Heart left ventricle (tissue), 16 donors: ENCODE data around the gene FMNL3. TPM values are rescaled to one million over a fixed set of nuclear protein-coding genes. Genes with fewer than 3 reads are reported as not detected.

Experiments used
- ATAC-seq, 4 donors: fragments of 200-7000 bp; cut with Tn5 transposase; one replicate each; pipeline ENCODE4 v1.9.1; 2020 to 2022; ENCODE audit warnings: moderate library complexity in 4 of 4, mild to moderate bottlenecking in 3 of 4, moderate number of reproducible peaks in 1 of 4
- DNase-seq, 5 donors: peaks; one replicate each; pipeline ENCODE4 v3.0.0-alpha.2; 2020
- H3K27ac ChIP-seq, 12 donors: fragments of 200-600 bp; sonication (generic) in 4 of 12; one replicate each; pipeline versions ENCODE4 v1.5.0 to v1.8.0; 2016 to 2022; ENCODE audit warnings: mild to moderate bottlenecking in 2 of 12
- H3K27me3 ChIP-seq, 9 donors: fragments of 200-600 bp; sonication (generic) in 2 of 9; one replicate each; pipeline versions ENCODE4 v1.5.1 to v1.8.0; 2016 to 2022; ENCODE audit warnings: mild to moderate bottlenecking in 3 of 9
- H3K36me3 ChIP-seq, 9 donors: fragments of 200-600 bp; sonication (generic) in 2 of 9; one replicate each; pipeline versions ENCODE4 v1.5.0 to v1.8.0; 2018 to 2022; ENCODE audit warnings: mild to moderate bottlenecking in 2 of 9
- H3K4me1 ChIP-seq, 12 donors: fragments of 200-600 bp; sonication (generic) in 4 of 12; one replicate each; pipeline versions ENCODE4 v1.5.0 to v1.8.0; 2016 to 2022; ENCODE audit warnings: mild to moderate bottlenecking in 3 of 12
- H3K4me3 ChIP-seq, 12 donors: fragments of 200-600 bp; sonication (generic) in 4 of 12; one replicate each; pipeline versions ENCODE4 v1.5.0 to v1.8.0; 2017 to 2022; ENCODE audit warnings: mild to moderate bottlenecking in 9 of 12, moderate library complexity in 4 of 12
- H3K9me3 ChIP-seq, 12 donors: fragments of 200-600 bp; sonication (generic) in 4 of 12; one replicate each; pipeline versions ENCODE4 v1.5.0 to v1.8.0; 2016 to 2022; ENCODE audit warnings: mild to moderate bottlenecking in 1 of 12
- POLR2A ChIP-seq, 2 donors: fragments of 450-650 bp; IDR thresholded peaks; one replicate each; pipeline ENCODE4 v1.6.1; 2017; ENCODE audit warnings: antibody characterized with exemption in 2 of 2, mild to moderate bottlenecking in 2 of 2, moderate library complexity in 2 of 2
- WGBS, 4 donors: extraction: QIAGEN DNeasy Blood & Tissue Kit in 2 of 4; methylation state at CpG; one replicate each; pipeline versions ENCODE4 v1.1.5 to v1.1.7; 2013 to 2018; 5-methylcytosine and 5-hydroxymethylcytosine counted together
- intact Hi-C, 10 donors: fragments of 100-400 bp; cut with DNase I; formaldehyde crosslinking; loops; one replicate each; pipeline versions ENCODE4 v1.11.1 to v1.14.2; 2022
- polyA plus RNA-seq, 2 donors: library from polyadenylated mRNA; stranded (reverse); fragments of 200-250 nt; gene quantifications; one replicate each; pipeline ENCODE4 v1.2.3, GENCODE V29; 2013
- total RNA-seq, 9 donors: library from RNA; depleted of rRNA in 2 of 9; stranded (reverse); fragments of >200 nt in 2 of 9; fragmentation: NEBNext Ultra II Directional in 3 of 9; extraction: Animal tissue kit (Norgen Biotek cat#: 25700) in 3 of 9; gene quantifications; one replicate each; pipeline versions ENCODE4 v1.1.0 to v1.2.4, GENCODE V29; 2016 to 2023
- TF ChIP-seq, protein P1 (sequence below), 12 donors: fragments of 200-600 bp; sonication (generic) in 4 of 12; IDR thresholded peaks; one replicate each; pipeline versions ENCODE4 v1.5.0 to v1.8.0; 2018 to 2022; ENCODE audit warnings: antibody characterized with exemption in 12 of 12, mild to moderate bottlenecking in 5 of 12
- donor health status: ischemic (EF 13 %, LVEDD 7.1; RV severe dilation, severe dysfunction).
- donor health status: healthy with polysubstance abuse.
- donor health status: DM: no; HTN: yes; CAD: no.
- donor health status: DM: no; HTN: no; CAD: no.
- donor health status: ischemic (EF 25% LVEDD 6.9; RV normal size, moderate dysfunction).
- donor health status: ischemic (EF 25% LVEDD 5.7; RV mildly dilated, moderate dysfunction).
- donor health status: healthy.
- donor health status: DM: yes; HTN: yes; CAD: no.
- donor health status: ischemic (EF 35%, LVEDD 5.7; RV mildly dilated, moderate dysfunction).
- donor health status: nonischemic (EF 11% LVEDD 7.7; RV severe dilation, severe dysfunction).
- donor health status: DM: yes; HTN: yes; CAD: no.
- donor health status: PGD.
- donor health status: ischemic (EF 29% LVEDD 5.4; RV normal size, mild dysfunction).
- donor health status: nonischemic (EF 23%, LVEDD 6.1; RV moderate dilation, normal function).

FMNL3 gene
- total and polyA plus RNA-seq, 11 donors = 5.9 to 33.9 (median 13.0) TPM

DNA sequence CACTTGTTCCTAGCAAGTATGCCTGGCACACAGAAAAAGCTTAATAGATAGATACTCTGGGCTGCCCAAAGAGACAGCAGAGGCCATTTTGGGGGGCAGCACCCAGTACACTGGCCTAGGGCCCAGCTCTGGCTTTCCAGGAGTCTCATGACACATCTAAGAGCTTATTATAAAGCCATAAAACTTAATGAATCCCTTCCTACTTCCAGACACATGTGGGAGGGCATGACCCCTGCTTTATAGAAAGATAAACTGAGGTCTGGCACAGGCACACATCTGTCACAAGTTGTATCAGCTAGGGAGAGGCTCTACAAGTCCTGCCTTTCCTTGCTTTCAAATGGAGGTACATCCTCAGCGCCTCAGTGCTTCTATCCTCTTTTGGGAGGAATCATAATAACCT, 27.1 kb downstream of the FMNL3 start:
- Histone ChIP-seq H3K9me3 (no peaks in the 10 kb centered on the region), H3K4me1 (peaks cover 4 to 53% (median 40%) of the 10 kb centered on the region in 12 donors), H3K4me3 (no peak overlapping the region), H3K27ac (no peak overlapping the region), H3K27me3 (no peaks in the 10 kb centered on the region), H3K36me3 (no peaks in the 10 kb centered on the region)
- DNase-seq (no peak), ATAC-seq (no peak)
- 93 to 100% (median 95%) methylated on average over 1 of the region's 1 CpG for WGBS, 4 donors
- intact Hi-C loops = no loop called here
- no peak for TF ChIP-seq POLR2A (IDR thresholded peaks at IDR 0.05)
- TF ChIP-seq, protein P1, sequence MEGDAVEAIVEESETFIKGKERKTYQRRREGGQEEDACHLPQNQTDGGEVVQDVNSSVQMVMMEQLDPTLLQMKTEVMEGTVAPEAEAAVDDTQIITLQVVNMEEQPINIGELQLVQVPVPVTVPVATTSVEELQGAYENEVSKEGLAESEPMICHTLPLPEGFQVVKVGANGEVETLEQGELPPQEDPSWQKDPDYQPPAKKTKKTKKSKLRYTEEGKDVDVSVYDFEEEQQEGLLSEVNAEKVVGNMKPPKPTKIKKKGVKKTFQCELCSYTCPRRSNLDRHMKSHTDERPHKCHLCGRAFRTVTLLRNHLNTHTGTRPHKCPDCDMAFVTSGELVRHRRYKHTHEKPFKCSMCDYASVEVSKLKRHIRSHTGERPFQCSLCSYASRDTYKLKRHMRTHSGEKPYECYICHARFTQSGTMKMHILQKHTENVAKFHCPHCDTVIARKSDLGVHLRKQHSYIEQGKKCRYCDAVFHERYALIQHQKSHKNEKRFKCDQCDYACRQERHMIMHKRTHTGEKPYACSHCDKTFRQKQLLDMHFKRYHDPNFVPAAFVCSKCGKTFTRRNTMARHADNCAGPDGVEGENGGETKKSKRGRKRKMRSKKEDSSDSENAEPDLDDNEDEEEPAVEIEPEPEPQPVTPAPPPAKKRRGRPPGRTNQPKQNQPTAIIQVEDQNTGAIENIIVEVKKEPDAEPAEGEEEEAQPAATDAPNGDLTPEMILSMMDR (IDR thresholded peaks at IDR 0.05) = no peak

DNA sequence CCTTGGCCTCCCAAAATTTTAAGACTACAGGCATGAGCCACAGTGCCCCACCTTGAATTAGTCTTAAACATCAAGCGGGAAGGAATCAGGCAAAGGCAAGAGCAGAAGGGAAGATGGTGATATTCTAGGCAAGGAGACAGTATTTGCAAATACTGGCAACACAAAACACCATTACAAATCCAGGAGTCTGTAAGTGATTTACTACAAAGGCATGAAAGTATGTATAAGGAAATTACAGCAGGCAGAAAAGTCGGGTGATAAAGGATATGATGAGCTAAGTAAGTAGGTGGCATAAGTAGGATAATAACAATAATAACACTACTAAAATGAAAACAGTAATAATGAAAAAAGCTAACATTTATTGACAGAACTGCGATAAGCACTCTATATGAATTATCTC, 28.5 kb downstream of the FMNL3 start:
- TF ChIP-seq POLR2A (IDR thresholded peaks at IDR 0.05) = no peak
- TF ChIP-seq, protein P1 (IDR thresholded peaks at IDR 0.05) = no peak
- no peak overlapping the region for H3K4me3 ChIP-seq
- H3K4me1 ChIP-seq = peaks cover 15 to 53% (median 42%) of the 10 kb centered on the region in 12 donors
- H3K27me3 ChIP-seq = no peaks in the 10 kb centered on the region
- intact Hi-C loops = no loop called here
- no peak overlapping the region for H3K27ac ChIP-seq
- ATAC-seq (no peak), DNase-seq (no peak)
- H3K36me3 ChIP-seq = no peaks in the 10 kb centered on the region
- H3K9me3 ChIP-seq = no peaks in the 10 kb centered on the region
- WGBS, 4 donors = 86 to 91% (median 87%) methylated on average over 3 of the region's 3 CpGs

DNA sequence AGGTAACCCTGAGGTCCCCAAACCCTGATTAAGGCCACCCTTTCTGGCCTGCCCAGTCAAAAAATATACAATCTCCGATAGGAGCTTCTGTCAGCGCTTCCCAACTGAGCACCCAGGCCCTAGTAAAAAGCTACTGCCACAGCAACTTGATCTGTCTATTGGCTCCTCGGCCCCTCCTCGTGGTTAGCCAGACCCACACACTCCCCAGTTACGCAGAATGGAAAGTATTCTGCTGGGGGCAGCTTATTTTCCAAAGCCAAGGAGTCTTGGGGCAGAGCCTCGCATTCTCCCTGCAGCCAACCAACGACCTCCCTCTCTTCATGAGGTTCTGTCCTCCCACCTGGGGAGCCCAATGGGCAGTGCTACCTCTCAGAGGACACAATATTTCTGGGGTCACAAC, 32.1 kb downstream of the FMNL3 start:
- no peak for DNase-seq
- H3K36me3 ChIP-seq = no peaks in the 10 kb centered on the region
- 67 to 82% (median 75%) methylated on average over 6 to 7 of the region's 7 CpGs for WGBS, 4 donors
- H3K9me3 ChIP-seq = no peaks in the 10 kb centered on the region
- no peaks in the 10 kb centered on the region for H3K27me3 ChIP-seq
- peaks cover 43 to 71% (median 65%) of the 10 kb centered on the region in 12 donors for H3K4me1 ChIP-seq
- no peak overlapping the region for H3K4me3 ChIP-seq
- intact Hi-C loops = loop anchor here in 1 of 10 donors (2.0 kb wide), 1 partner anchor 30 kb away; no protein-coding TSS in a partner anchor
- no peak for TF ChIP-seq POLR2A (IDR thresholded peaks at IDR 0.05)
- TF ChIP-seq, protein P1 (IDR thresholded peaks at IDR 0.05) = no peak
- peak overlapping the region; percentile 84 to 99 (median 92) for H3K27ac ChIP-seq
- ATAC-seq = no peak

DNA sequence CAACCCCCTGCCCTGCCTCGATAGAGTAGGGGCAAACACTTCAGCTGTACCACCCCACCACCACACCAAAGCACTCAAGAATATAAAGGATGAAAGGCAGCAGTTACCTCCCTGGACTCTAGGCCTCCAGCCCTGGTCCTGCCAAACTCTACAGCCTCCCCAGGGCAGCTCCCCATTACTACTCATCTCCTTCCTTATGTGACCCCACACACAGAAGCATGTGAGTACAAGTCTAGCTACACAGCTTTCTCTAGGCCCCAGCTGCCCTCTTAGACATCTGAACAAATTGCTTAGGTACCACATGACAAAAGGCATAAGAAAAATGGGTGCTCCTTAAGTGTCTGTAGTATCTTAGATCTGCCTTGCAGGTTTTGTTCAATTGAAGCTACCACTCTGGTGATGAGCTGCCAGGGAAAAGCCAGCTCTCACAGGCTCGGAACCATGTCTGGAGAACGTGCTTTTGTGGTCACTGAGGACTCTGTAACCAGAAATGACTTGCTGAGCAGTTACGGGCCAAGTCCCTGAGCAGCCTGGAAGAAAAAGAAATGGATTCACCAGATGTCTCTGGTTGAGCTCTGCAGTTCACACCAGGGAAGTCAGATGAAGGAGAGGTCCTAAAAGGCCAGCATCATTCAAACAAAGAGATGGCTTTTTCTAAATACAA, 32.8 kb downstream of the FMNL3 start:
- H3K9me3 ChIP-seq = no peaks in the 10 kb centered on the region
- intact Hi-C loops = loop anchor here in 5 of 10 donors (1.0 to 5.0 kb wide), 3 partner anchors 30 to 33 kb away; partner anchors contain the start of gene FMNL3 (in 3 of the 5)
- TF ChIP-seq POLR2A (IDR thresholded peaks at IDR 0.05) = no peak
- TF ChIP-seq, protein P1 (IDR thresholded peaks at IDR 0.05) = no peak
- no peaks in the 10 kb centered on the region for H3K27me3 ChIP-seq
- peaks cover 43 to 78% (median 69%) of the 10 kb centered on the region in 12 donors for H3K4me1 ChIP-seq
- 29 to 51% (median 47%) methylated on average over 4 of the region's 4 CpGs for WGBS, 4 donors
- peak overlapping the region in 3 of 12 donors; percentile 20 to 34 (median 28) for H3K4me3 ChIP-seq
- peak in 4 of 5 donors; percentile 43 to 60 (median 56) for DNase-seq
- no peaks in the 10 kb centered on the region for H3K36me3 ChIP-seq
- peak; percentile 9 to 51 (median 32) for ATAC-seq
- peak overlapping the region; percentile 84 to 99 (median 92) for H3K27ac ChIP-seq
